ENCODE data around the gene ACTR3C.

Gene ACTR3C

DNA sequence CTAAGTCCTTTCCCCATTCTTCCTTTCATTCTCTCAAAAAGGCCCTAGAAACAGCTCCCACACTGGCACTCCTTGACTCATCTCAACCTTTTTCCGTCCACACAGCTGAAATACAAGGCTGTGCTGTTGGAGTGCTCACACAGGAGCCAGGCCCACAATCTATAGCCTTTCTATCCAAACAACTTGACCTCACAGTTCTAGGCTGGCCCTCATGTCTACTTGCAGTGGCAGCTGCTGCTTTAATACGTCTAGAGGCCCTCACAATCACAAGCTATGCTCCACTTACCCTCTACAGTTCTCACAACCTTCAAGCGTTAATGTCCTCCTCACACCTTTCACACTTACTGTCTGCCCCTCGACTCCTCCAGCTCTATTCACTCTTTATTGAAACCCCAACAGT, 12.2 kb downstream of the ACTR3C start:
- no peak for TF ChIP-seq EZH2phosphoT487 (IDR thresholded peaks at IDR 0.05; ENCODE audit: borderline replicate concordance, low read length)
- TF ChIP-seq, protein P1, sequence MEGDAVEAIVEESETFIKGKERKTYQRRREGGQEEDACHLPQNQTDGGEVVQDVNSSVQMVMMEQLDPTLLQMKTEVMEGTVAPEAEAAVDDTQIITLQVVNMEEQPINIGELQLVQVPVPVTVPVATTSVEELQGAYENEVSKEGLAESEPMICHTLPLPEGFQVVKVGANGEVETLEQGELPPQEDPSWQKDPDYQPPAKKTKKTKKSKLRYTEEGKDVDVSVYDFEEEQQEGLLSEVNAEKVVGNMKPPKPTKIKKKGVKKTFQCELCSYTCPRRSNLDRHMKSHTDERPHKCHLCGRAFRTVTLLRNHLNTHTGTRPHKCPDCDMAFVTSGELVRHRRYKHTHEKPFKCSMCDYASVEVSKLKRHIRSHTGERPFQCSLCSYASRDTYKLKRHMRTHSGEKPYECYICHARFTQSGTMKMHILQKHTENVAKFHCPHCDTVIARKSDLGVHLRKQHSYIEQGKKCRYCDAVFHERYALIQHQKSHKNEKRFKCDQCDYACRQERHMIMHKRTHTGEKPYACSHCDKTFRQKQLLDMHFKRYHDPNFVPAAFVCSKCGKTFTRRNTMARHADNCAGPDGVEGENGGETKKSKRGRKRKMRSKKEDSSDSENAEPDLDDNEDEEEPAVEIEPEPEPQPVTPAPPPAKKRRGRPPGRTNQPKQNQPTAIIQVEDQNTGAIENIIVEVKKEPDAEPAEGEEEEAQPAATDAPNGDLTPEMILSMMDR (IDR thresholded peaks at IDR 0.05; ENCODE audit: low read depth, low read length, poor library complexity, severe bottlenecking), result no peak
- Histone ChIP-seq H3F3A (ENCODE audit: control insufficient read depth, insufficient read depth) (no peaks in the 10 kb centered on the region), H3K27ac (ENCODE audit: low read depth, low read length) (no peak overlapping the region), H3K9me2 (replicated peaks; ENCODE audit: control insufficient read depth, low read length) (no peaks in the 10 kb centered on the region), H3K4me3 (ENCODE audit: low read length) (no peak overlapping the region), H3K9me3 (ENCODE audit: control insufficient read depth, insufficient read depth, low read length) (no peaks in the 10 kb centered on the region), H3K4me2 (ENCODE audit: low read length) (no peak overlapping the region), H3K36me3 (ENCODE audit: control insufficient read depth, low read length) (no peaks in the 10 kb centered on the region), H3K79me2 (ENCODE audit: control insufficient read depth, low read length) (no peaks in the 10 kb centered on the region), H3K4me1 (ENCODE audit: control insufficient read depth, low read length) (no peaks in the 10 kb centered on the region), H4K20me1 (ENCODE audit: control insufficient read depth, insufficient read depth, low read depth, low read length) (no peaks in the 10 kb centered on the region; the same call in 1 of the 2 replicates), H3K27me3 (ENCODE audit: control insufficient read depth, low read length) (0 out of 2 replicates have a peak, but pooled peaks cover 3% of the 10 kb centered on the region)

DNA sequence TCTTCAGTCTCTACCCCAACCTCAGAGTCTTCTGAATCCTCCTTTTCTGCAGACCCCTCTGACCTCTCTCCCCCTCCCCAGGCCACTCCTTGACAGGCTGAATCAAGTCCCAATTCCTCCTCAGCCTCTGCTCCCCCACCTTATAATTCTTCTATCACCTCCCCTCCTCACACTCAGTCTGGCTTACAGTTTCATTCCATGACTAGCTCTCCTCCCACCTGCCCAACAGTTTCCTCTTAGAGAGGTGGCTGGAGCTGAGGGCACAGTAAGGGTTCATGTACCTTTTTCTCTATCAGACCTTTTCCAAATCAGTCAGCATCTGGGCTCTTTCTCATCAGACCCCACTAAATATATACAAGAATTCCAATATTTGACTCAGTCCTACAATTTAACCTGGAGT, 14.8 kb downstream of the ACTR3C start:
- Histone ChIP-seq H3F3A (ENCODE audit: control insufficient read depth, insufficient read depth) (no peaks in the 10 kb centered on the region), H3K27ac (ENCODE audit: low read depth, low read length) (no peak overlapping the region), H3K9me3 (ENCODE audit: control insufficient read depth, insufficient read depth, low read length) (no peaks in the 10 kb centered on the region), H3K4me1 (ENCODE audit: control insufficient read depth, low read length) (no peaks in the 10 kb centered on the region), H4K20me1 (ENCODE audit: control insufficient read depth, insufficient read depth, low read depth, low read length) (no peaks in the 10 kb centered on the region; the same call in 1 of the 2 replicates), H3K79me2 (ENCODE audit: control insufficient read depth, low read length) (no peaks in the 10 kb centered on the region), H3K27me3 (ENCODE audit: control insufficient read depth, low read length) (0 out of 2 replicates have a peak, but pooled peaks cover 3% of the 10 kb centered on the region), H3K4me2 (ENCODE audit: low read length) (no peak overlapping the region), H3K4me3 (ENCODE audit: low read length) (no peak overlapping the region), H3K9me2 (replicated peaks; ENCODE audit: control insufficient read depth, low read length) (no peaks in the 10 kb centered on the region), H3K36me3 (ENCODE audit: control insufficient read depth, low read length) (no peaks in the 10 kb centered on the region)
- TF ChIP-seq, protein P1 (IDR thresholded peaks at IDR 0.05; ENCODE audit: low read depth, low read length, poor library complexity, severe bottlenecking), result no peak
- TF ChIP-seq EZH2phosphoT487 (IDR thresholded peaks at IDR 0.05; ENCODE audit: borderline replicate concordance, low read length), result no peak

DNA sequence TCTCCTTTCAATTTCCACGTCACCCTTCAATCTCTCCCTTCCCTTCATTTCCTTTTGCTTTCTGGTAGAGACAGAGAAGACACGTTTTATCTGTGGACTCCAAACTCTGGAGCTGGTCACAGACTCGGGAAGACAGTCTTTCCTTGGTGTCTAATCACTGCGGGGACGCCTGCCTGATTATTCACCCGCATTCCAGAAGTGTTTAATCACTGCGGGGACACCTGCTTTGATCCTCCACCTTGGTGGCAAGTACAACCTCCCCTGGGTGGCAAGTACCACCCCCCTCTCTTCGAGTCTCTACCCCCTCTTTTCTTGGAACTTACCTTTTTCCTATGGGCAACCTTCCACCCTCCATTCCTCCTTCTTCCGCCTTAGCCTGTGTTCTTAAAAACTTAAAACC, 15.4 kb downstream of the ACTR3C start:
- Histone ChIP-seq H3K27me3 (ENCODE audit: control insufficient read depth, low read length) (0 out of 2 replicates have a peak, but pooled peaks cover 3% of the 10 kb centered on the region), H3F3A (ENCODE audit: control insufficient read depth, insufficient read depth) (no peaks in the 10 kb centered on the region)

More for the DNA sequence above, 15.4 kb downstream of the ACTR3C start:
- no peak for TF ChIP-seq EZH2phosphoT487 (IDR thresholded peaks at IDR 0.05; ENCODE audit: borderline replicate concordance, low read length)
- TF ChIP-seq, protein P1 (IDR thresholded peaks at IDR 0.05; ENCODE audit: low read depth, low read length, poor library complexity, severe bottlenecking), result no peak
- H3K36me3 ChIP-seq (ENCODE audit: control insufficient read depth, low read length), result no peaks in the 10 kb centered on the region
- no peak overlapping the region for H3K4me3 ChIP-seq (ENCODE audit: low read length)
- H3K9me2 ChIP-seq (replicated peaks; ENCODE audit: control insufficient read depth, low read length), result no peaks in the 10 kb centered on the region
- no peak overlapping the region for H3K27ac ChIP-seq (ENCODE audit: low read depth, low read length)
- no peak overlapping the region for H3K4me2 ChIP-seq (ENCODE audit: low read length)
- H4K20me1 ChIP-seq (ENCODE audit: control insufficient read depth, insufficient read depth, low read depth, low read length), result no peaks in the 10 kb centered on the region; the same call in 1 of the 2 replicates
- H3K79me2 ChIP-seq (ENCODE audit: control insufficient read depth, low read length), result no peaks in the 10 kb centered on the region
- H3K9me3 ChIP-seq (ENCODE audit: control insufficient read depth, insufficient read depth, low read length), result no peaks in the 10 kb centered on the region
- H3K4me1 ChIP-seq (ENCODE audit: control insufficient read depth, low read length), result no peaks in the 10 kb centered on the region

Data from DOHH2 (cell line).